Fibroblast of lung (primary cell): ENCODE results near the gene EOGT. TPM values are rescaled to one million over a fixed set of nuclear protein-coding genes. Genes with fewer than 3 reads are reported as not detected.

Experiments used
- DNase-seq, 2 donors: peaks; one replicate each; pipeline versions ENCODE4 v3.0.0 to v3.0.0-alpha.2; 2010; ENCODE audit warnings: low read depth in 2 of 2
- H2AFZ ChIP-seq: 2 replicates; pipeline ENCODE4 v1.5.1; 2012; ENCODE audit warnings: low read length, control low read depth, inconsistent platforms
- H3K27ac ChIP-seq: 2 replicates; pipeline ENCODE4 v1.5.1; 2011; ENCODE audit warnings: low read length, control low read depth; ENCODE audit not compliant: insufficient read depth
- H3K27me3 ChIP-seq: 2 replicates; pipeline ENCODE4 v1.5.1; 2011; ENCODE audit warnings: mild to moderate bottlenecking, low read length; ENCODE audit not compliant: control insufficient read depth, insufficient read depth
- H3K36me3 ChIP-seq: 2 replicates; pipeline ENCODE4 v1.5.1; 2011; ENCODE audit warnings: low read length; ENCODE audit not compliant: control insufficient read depth, insufficient read depth
- H3K4me1 ChIP-seq: 2 replicates; pipeline ENCODE4 v1.5.1; 2011; ENCODE audit warnings: low read length; ENCODE audit not compliant: control insufficient read depth, insufficient read depth; ENCODE audit errors: extremely low read depth
- H3K4me2 ChIP-seq: 2 replicates; pipeline ENCODE4 v1.5.1; 2011; ENCODE audit warnings: low read length, control low read depth; ENCODE audit not compliant: insufficient read depth; ENCODE audit errors: extremely low read depth
- H3K4me3 ChIP-seq, 4 experiments: fragments of 200-600 bp in 1 of 4; sonication (generic) in 1 of 4; replicated peaks in 1 of 4; 2 replicates each; pipeline ENCODE4 v1.5.1; 2011 to 2016; ENCODE audit warnings: low read length in 4 of 4, low read depth in 3 of 4, mild to moderate bottlenecking in 3 of 4, control low read depth in 2 of 4, inconsistent platforms in 1 of 4, mixed read lengths in 1 of 4; ENCODE audit not compliant: insufficient read depth in 1 of 4; ENCODE audit errors: control extremely low read depth in 1 of 4
- H3K79me2 ChIP-seq: 2 replicates; pipeline ENCODE4 v1.5.1; 2012; ENCODE audit warnings: mild to moderate bottlenecking, low read length, inconsistent platforms; ENCODE audit not compliant: control insufficient read depth, insufficient read depth
- H3K9ac ChIP-seq: 2 replicates; pipeline ENCODE4 v1.5.1; 2011; ENCODE audit warnings: mild to moderate bottlenecking, low read length, control low read depth; ENCODE audit not compliant: insufficient read depth
- H3K9me3 ChIP-seq: 2 replicates; pipeline ENCODE4 v1.5.1; 2012; ENCODE audit warnings: low read depth, low read length; ENCODE audit not compliant: control insufficient read depth, insufficient read depth
- H4K20me1 ChIP-seq: 2 replicates; pipeline ENCODE4 v1.5.1; 2011; ENCODE audit warnings: low read length; ENCODE audit not compliant: control insufficient read depth, insufficient read depth; ENCODE audit errors: extremely low read depth
- EZH2 ChIP-seq: IDR thresholded peaks from 2 replicates; pipeline ENCODE4 v1.5.1; 2012; ENCODE audit warnings: low read length, control low read depth, mild to moderate bottlenecking; ENCODE audit errors: missing control alignments
- polyA plus RNA-seq, 2 donors: library from polyadenylated mRNA; depleted of rRNA in 1 of 2; stranded (reverse) in 1 of 2; unstranded in 1 of 2; fragments of >200 nt; gene quantifications; 2 replicates each; pipeline ENCODE4 v1.2.1, GENCODE V29; 2011 to 2012; ENCODE audit warnings: missing spikeins in 1 of 2
- total RNA-seq: library from RNA; depleted of rRNA; stranded (reverse); fragments of >200 nt; gene quantifications from 2 replicates; pipeline ENCODE4 v1.2.1, GENCODE V29; 2014
- TF ChIP-seq, protein P1 (sequence below), 2 donors: IDR thresholded peaks in 1 of 2; conservative IDR thresholded peaks in 1 of 2; 1 replicate in 1 of 2; 2 replicates in 1 of 2; pipeline ENCODE4 v1.5.1; 2011 to 2012; ENCODE audit warnings: low read length in 2 of 2, control low read depth in 1 of 2, inconsistent platforms in 1 of 2, low read depth in 1 of 2, mild to moderate bottlenecking in 1 of 2

Gene EOGT
- total and polyA plus RNA-seq, 2 donors (not counting 1 experiment from before 2014, with no cell fraction given): 30.6 to 50.9 TPM

DNA sequence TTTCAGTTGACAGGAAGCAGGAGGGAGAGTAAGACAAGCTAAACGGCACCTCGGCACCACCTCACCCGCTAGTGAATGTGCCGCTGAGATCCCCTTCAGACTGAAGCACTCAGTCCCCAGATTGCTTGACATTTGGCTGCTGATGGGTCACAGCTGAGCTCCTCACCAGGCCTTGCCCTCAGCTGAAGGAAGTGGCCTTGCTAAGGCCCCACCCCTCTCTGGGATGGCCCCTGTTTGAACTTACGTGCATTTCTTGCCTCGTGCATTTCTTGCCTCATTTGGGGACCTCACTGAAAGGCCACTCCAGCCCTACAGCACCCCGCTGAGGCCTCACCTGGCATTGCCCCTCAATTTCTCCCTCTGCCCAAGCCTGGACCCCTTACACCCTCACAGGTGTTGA is 39.8 kb downstream of the EOGT start:
- Histone ChIP-seq H3K27ac (no peak overlapping the region), H3K4me3 (no peak overlapping the region), H2AFZ (no peak overlapping the region), H3K79me2 (no peaks in the 10 kb centered on the region), H3K36me3 (no peaks in the 10 kb centered on the region), H3K27me3 (peaks cover 2% of the 10 kb centered on the region), H3K4me1 (no peaks in the 10 kb centered on the region), H3K4me2 (no peak overlapping the region), H3K9me3 (no peaks in the 10 kb centered on the region), H3K9ac (no peak overlapping the region), H4K20me1 (no peaks in the 10 kb centered on the region)
- TF ChIP-seq, protein P1, sequence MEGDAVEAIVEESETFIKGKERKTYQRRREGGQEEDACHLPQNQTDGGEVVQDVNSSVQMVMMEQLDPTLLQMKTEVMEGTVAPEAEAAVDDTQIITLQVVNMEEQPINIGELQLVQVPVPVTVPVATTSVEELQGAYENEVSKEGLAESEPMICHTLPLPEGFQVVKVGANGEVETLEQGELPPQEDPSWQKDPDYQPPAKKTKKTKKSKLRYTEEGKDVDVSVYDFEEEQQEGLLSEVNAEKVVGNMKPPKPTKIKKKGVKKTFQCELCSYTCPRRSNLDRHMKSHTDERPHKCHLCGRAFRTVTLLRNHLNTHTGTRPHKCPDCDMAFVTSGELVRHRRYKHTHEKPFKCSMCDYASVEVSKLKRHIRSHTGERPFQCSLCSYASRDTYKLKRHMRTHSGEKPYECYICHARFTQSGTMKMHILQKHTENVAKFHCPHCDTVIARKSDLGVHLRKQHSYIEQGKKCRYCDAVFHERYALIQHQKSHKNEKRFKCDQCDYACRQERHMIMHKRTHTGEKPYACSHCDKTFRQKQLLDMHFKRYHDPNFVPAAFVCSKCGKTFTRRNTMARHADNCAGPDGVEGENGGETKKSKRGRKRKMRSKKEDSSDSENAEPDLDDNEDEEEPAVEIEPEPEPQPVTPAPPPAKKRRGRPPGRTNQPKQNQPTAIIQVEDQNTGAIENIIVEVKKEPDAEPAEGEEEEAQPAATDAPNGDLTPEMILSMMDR (conservative IDR thresholded peaks at IDR 0.05 in 1 of 2, IDR thresholded peaks at IDR 0.05 in 1 of 2; ENCODE audit: low read depth in 1 of 2, low read length in 2 of 2): no peak
- TF ChIP-seq EZH2: no peak
- peak in 1 of 2 donors; percentile 22 for DNase-seq

DNA sequence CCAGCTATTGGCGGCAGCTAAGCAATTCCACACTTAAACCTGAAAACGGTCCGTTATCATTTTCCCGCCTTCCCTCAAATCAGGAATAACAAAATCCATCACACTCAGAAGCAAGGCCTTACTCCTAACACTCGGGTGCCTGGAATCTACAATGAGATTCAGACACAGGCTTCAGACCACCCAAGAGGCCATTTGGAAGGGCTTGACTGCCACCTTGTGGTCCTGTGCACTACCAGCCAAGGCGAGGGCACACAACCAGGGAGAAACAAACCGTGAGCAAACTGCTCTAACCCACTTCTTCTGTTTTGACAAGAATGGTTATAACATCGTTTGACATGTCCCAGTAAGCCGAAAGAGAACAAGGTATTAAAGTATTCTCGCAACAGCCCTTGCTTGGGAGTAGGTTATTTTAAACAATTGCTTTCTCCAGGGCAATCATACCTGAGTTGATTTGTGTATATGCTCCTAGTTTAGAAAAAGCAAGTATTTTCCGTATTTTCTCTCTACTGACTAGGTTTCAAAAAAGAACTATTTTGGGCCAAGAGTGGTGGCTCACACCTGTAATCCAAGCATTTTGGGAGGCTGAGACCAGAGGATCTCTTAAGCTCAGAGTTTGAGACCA is 41.0 kb downstream of the EOGT start:
- H4K20me1 ChIP-seq: no peaks in the 10 kb centered on the region
- H3K4me3 ChIP-seq: no peak overlapping the region
- H3K36me3 ChIP-seq: no peaks in the 10 kb centered on the region
- DNase-seq: peak; percentile 39 to 66
- H3K9me3 ChIP-seq: no peaks in the 10 kb centered on the region
- no peak overlapping the region for H2AFZ ChIP-seq
- no peaks in the 10 kb centered on the region for H3K4me1 ChIP-seq
- H3K27me3 ChIP-seq: peaks cover 2% of the 10 kb centered on the region
- TF ChIP-seq EZH2: no peak
- TF ChIP-seq, protein P1 (conservative IDR thresholded peaks at IDR 0.05 in 1 of 2, IDR thresholded peaks at IDR 0.05 in 1 of 2; ENCODE audit: low read depth in 1 of 2, low read length in 2 of 2): peak; percentile 80 to 85
- H3K4me2 ChIP-seq: no peak overlapping the region
- H3K79me2 ChIP-seq: no peaks in the 10 kb centered on the region
- no peak overlapping the region for H3K27ac ChIP-seq
- no peak overlapping the region for H3K9ac ChIP-seq

GRCh38 chr3:68964694-68965093 is 48.8 kb downstream of the EOGT start:
- Histone ChIP-seq H3K9me3 (no peaks in the 10 kb centered on the region), H3K4me2 (no peak overlapping the region), H3K36me3 (no peaks in the 10 kb centered on the region), H3K79me2 (no peaks in the 10 kb centered on the region), H3K4me1 (no peaks in the 10 kb centered on the region), H3K4me3 (no peak overlapping the region), H3K9ac (no peak overlapping the region), H4K20me1 (no peaks in the 10 kb centered on the region), H3K27me3 (peaks cover 3% of the 10 kb centered on the region), H3K27ac (no peak overlapping the region), H2AFZ (no peak overlapping the region)
- TF ChIP-seq, protein P1 (conservative IDR thresholded peaks at IDR 0.05 in 1 of 2, IDR thresholded peaks at IDR 0.05 in 1 of 2; ENCODE audit: low read depth in 1 of 2, low read length in 2 of 2): no peak
- TF ChIP-seq EZH2: no peak
- DNase-seq: no peak
